ENCODE results near the gene RECK. TPM values are rescaled to one million over a fixed set of nuclear protein-coding genes. Genes with fewer than 3 reads are reported as not detected.
A peak's percentile ranks its signal among the peaks of the same experiment; 100 is the strongest.
"Not testable (repeated sequence)": the region's sequence is repeated elsewhere in the genome, so short reads cannot be mapped to it uniquely, and the experiment has no call there.

Gene RECK, protein sequence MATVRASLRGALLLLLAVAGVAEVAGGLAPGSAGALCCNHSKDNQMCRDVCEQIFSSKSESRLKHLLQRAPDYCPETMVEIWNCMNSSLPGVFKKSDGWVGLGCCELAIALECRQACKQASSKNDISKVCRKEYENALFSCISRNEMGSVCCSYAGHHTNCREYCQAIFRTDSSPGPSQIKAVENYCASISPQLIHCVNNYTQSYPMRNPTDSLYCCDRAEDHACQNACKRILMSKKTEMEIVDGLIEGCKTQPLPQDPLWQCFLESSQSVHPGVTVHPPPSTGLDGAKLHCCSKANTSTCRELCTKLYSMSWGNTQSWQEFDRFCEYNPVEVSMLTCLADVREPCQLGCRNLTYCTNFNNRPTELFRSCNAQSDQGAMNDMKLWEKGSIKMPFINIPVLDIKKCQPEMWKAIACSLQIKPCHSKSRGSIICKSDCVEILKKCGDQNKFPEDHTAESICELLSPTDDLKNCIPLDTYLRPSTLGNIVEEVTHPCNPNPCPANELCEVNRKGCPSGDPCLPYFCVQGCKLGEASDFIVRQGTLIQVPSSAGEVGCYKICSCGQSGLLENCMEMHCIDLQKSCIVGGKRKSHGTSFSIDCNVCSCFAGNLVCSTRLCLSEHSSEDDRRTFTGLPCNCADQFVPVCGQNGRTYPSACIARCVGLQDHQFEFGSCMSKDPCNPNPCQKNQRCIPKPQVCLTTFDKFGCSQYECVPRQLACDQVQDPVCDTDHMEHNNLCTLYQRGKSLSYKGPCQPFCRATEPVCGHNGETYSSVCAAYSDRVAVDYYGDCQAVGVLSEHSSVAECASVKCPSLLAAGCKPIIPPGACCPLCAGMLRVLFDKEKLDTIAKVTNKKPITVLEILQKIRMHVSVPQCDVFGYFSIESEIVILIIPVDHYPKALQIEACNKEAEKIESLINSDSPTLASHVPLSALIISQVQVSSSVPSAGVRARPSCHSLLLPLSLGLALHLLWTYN
- total RNA-seq (2014; rRNA removed; shearing (Covaris generic)): 17.9 and 19.4 TPM in 2 replicates

DNA sequence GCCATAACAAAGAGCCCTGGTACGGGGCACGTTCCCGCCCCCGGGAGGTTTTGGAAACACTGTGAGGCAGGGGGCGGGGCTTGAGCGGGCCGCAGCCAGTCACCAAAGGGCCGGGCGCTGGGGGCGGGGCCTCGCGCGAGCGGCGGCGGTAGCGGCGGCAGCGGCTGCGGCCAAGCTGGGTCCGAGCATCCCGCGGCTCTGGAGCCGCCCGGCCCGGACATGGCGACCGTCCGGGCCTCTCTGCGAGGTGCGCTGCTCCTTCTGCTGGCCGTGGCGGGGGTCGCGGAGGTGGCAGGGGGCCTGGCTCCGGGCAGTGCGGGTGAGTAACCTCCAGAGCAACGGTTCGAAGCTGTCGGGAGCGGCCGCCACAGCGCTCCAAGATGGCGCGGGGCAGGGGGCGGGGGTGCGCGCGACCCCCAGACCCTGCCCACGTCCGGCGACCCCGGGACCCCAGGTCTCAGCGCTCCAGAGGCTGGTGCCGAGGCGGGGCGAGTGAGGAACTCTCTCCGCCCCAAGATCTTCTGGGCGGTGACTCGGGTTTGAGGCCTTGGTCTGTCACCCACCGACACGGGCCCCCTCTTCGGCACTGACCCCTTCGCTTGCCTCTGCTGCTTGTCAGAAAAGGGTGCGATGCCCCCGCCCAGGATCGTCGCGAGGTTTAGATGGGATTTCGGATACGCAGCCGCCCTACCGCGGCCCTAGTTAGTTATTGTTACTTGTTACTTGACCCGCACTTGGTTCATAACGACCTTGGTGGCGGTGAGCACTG is at the start of gene RECK:
TSS of gene RECK (plus strand) at position 134 of the 769 bp plus-strand sequence. CDS start at position 220, 86 bp downstream.
- DNase-seq (ENCODE audit: low spot score): peak; percentile 59

DNA sequence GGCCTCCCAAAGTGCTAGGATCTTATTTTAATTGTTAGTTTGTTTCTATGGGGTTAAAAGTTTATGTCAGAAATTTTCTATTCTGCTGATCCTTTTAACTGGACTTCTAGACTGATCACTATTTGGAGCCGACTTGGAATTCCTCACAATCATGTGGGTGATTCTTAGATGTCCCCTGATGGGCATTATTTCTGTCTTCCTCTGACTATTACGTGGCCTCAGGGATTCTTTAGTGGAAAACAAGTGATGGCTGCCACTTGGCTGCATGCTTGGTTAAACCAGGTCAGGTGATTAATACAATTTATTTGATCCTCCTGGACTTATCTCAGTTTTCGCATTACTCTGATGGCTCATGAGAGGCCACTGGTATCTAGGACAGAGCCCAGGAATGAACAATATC is 46.6 kb upstream of the RECK start:
- no peak for DNase-seq (ENCODE audit: low spot score)

DNA sequence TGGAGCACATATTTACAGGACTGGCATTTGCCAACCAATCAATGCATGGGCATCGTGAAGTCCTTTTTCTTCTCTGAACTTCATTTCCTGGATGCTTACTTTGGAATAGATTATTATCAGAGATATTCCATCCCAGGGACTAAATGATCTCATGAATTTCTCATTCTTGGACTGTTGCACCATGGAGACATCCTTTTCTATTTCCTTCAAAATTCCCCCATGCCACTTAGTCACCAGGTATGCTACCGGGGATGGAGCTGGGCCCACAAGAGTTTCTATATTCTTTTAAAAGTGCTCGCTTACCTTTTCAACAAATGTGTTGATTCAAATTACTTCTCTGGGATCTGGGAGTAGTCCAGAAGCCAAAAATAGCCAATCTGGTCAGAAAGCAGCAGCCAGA is 43.6 kb upstream of the RECK start:
- peak; percentile 5 for DNase-seq (ENCODE audit: low spot score)

DNA sequence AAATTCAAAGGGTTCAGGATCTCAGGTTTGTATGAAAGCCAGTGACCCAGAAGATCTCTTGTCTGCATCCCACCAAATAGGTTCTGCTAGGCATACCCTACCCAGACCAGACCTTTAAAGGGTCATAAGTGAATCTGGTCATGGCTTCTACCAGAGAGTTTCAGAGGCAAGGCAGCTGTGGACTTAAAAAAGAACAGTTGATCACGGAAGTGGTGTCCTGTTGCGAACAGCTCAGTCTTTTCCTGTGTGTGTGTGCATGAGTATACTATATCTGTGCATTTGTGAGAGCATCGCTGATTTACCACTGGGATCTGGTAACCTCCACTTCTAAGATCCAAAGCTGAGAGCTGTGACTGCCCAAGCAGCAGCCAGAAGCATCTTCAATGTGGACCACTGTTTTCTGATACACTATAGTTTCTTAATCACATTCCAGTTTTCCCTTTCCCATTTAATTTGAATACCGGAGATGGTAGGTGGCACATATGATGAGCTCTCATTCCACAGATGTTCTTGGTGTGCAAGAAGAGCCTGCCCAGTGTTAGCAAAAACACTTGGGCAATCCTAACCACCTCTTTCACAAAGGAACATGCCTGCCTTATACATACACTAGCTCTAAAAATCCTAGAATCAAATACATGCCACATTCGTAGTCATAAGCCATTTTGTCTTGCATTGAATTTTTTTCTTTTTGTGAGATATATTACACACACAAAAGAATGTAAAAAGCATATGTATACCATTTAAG is 42.6 kb upstream of the RECK start:
- DNase-seq (ENCODE audit: low spot score): no peak

DNA sequence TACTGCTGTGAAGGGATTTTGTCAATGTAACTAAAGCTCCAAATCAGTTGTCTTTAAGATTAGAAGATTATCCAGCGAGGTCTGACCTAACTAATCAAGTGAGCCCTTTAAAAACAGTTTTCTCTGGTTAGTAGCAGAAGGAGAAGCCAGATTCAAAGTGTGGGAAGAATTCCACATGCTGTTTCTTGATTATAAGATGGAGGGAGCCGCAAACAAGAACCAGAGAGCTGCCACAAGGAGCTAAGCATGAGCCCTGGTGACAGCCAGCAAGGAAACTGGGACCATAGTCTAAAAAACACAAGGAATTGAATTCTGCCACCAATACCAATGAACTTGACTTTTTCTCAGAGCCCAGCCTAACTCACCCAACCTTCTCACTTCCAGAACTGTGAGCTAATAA is 41.8 kb upstream of the RECK start:
- no peak for DNase-seq (ENCODE audit: low spot score)

DNA sequence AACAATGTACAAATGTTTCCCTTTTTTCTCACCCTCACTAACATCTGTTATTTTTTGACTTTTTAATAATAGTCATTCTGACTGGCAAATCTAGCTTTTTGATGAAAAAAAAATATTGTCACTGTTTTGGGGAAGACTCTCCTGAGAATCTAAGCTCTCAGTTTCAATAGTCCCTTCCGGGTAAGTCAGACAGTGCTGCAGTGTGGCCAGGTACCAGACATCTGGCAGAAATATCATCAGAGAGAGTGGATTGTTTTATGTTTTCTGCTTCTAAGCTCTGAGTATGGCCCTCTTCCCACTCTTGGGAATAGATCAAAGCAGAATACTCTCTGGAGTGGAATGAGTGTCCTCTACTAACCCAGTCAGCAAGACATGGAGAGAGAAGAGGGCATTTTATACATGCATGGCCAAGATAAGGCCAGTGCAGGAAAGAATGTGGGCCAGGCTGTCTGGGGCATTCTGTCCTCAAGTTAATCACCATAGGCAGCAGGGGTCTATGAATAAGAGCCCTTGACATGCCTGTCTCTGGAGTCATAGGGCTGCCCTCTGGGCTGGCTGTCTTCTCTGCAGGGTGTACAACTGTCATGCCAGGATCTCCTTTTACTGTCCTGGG is 40.2 kb upstream of the RECK start:
- DNase-seq (ENCODE audit: low spot score): no peak

DNA sequence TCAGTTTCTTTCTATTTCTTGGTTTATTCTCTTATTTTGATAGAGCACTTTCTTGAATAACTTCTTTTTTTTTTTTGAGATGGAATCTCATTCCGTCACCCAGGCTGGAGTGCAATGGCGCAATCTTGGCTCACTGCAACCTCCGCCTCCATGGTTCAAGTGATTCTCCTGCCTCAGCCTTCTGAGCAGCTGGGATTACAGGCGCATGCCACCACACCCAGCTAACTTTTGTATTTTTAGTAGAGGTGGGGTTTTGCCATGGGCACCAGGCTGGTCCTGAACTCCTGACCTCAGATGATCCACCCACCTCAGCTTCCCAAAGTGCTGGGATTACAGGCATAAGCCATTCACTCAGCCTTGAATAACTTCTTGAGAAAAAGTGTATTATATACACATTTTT is 39.7 kb upstream of the RECK start:
- not testable (repeated sequence) for DNase-seq (ENCODE audit: low spot score)

DNA sequence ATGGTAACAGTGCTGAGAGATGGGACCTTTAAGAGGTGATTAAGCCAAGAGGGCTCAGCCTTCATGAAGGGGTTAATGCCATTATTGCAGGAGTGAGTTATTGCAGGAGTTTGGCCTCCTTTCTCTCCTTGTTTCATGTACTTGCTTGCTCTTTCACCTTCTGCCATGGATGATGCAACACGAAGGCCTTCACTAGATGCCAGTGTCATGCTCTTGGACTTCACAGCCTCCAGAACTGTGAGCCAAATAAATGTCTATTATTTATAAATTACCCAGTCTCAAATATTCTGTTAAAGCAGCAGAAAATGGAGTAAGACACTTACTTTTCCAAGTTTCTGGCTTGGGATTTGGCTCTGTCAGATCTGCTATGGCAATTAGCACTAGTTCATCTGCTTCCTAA is 38.4 kb upstream of the RECK start:
- DNase-seq (ENCODE audit: low spot score): no peak

DNA sequence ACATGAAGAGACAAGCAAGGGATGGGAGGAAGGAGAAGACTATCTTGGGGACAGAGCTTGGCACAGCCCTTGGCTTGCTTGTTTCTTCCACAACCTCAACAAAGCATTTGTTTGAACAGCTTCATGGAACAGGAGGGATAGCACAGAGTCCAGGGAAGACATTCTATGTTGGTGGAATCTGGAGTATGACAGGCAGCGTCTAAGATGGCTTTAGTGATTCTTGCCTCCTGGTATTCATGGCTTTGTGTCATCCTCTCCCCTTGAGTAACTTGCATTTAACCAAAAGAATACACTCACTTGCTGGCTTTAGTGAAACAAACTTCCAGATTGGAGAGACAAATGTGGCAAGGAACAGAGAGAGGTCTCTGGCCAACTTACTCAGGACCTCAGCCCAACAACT is 30.8 kb upstream of the RECK start:
- DNase-seq (ENCODE audit: low spot score): no peak

DNA sequence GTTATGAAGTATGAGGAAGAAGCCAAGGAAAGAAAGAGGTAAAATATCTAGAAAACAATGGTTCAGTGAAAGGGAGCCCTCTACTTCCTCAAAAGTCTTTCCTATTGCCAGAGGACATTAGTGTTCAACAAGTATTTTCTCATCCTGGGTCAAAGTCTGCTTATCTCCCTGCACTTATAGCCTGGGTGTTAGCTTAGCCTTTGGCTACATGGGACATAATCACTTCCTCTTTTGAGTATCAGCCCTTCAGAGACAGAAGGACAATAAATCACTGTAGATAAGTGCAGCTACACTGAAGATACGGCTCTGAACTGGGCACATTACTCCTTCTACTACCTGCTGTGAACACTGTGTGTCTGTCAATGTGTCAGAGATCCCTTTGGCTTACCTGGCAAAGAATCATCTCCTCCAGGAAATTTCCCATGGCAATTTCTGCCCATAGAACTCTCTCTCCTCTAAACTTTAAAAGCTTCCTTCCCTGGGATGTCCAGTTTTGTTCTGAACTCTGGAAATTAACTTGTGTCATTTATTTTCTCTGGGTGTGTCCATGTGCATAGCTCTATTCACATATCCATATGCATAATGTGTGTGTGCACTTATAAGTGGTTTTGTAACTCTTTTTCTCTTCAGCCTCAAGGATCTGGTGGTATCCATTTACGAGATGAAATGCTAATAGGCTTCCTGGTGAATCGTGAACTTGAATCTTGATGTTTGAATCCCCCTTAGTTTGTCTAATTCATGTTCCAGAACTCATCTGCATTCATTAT is 30.0 kb upstream of the RECK start:
- DNase-seq (ENCODE audit: low spot score): no peak

DNA sequence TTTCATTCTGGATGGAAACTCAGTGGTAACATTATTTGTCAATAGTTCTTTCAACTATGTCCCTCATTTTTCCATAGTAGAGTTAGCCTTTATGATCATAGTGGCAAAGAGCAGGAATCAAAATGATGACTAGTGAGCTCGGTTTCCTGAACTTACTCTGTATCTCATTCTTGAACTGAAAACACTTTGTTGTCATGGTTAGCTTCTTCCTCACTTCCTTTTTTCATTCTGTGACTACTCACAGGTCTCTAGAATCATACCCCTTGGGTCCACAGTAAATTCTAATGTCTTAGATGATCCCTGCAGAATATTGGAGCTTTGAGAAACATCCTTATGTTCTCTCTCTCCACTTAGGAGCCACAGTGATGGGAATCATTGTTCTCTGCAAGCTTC is 29.4 kb upstream of the RECK start:
- DNase-seq (ENCODE audit: low spot score): no peak

DNA sequence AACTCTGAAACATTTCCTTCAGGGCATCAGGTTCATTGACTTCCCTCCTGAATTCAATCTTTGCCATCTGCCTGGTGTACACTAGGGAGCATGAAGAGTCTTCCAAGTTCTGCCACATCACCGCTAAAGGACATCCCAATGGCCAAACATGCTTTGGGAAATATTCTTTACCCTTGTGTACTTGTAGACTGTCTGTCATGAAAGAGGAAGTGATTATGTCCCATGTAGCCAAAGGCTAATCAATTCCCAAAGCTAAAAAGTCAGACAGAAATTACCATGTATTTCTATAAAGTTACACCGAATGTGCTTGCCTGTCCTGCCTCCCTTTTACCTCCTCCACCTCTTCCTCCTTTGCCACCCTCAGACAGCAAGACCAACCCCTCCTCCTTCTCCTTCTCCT is 28.9 kb upstream of the RECK start:
- no peak for DNase-seq (ENCODE audit: low spot score)

DNA sequence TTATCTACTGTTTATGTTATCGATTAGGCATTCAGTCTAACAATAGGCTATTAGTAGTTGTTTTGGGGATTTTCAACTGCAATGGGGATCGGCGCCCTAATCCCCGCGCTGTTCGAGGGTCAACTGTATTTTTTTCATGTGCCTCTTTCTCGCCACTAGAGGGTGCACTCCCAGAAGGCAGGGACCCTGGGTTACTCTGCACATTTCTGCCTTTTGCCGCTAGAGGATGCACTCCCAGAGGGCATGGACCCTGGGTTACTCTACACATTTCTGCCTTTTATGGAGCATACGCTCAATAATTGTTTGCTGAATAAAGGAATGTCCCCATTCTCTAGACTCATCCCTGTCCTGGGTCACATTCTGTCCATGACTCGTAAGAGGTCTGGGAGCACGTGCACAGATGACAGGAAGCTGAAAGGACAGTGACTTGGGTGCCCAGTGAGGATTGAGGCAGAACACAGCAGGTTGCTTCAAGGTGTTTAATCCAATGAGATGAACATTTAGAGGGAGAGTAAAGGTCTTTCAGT is 27.9 kb upstream of the RECK start:
- DNase-seq (ENCODE audit: low spot score): peak; percentile 12

DNA sequence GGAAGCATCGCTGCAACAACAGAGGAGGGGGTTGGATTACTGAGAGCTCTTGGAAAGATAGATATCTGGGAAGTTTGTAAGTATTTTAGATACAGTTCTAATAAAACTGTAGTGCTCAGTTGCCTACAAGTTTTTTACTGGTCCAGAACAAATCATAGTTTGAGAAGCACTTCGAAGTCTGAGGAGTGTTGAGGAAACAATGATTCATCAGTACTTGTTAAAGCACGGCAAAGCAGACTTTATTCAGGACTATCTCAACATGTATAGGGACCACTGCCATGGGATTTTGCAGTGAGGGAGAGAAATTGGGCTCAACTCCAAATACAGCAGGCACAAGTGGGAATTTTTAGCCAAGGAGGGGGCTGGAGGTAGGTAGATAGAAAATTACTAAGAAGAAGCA is 25.3 kb upstream of the RECK start:
- no peak for DNase-seq (ENCODE audit: low spot score)

DNA sequence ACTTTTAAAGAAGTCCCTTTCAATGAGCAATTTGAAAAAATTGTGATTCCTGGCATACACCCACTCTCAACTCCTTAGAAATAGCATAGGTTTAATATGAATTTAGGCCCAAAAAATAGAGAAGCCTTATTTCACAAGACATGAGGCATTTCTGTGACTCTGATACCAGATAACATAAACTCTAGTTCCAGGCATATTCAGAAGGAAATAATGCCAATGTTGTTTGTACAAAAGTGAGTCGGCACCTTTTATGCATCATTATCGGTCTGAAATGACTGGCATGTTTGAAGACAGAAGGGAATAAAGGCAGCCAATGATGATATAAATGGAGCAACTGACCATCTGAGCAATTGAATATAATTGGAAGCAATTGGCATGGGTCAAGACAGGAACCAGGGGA is 19.4 kb upstream of the RECK start:
- DNase-seq (ENCODE audit: low spot score): no peak

DNA sequence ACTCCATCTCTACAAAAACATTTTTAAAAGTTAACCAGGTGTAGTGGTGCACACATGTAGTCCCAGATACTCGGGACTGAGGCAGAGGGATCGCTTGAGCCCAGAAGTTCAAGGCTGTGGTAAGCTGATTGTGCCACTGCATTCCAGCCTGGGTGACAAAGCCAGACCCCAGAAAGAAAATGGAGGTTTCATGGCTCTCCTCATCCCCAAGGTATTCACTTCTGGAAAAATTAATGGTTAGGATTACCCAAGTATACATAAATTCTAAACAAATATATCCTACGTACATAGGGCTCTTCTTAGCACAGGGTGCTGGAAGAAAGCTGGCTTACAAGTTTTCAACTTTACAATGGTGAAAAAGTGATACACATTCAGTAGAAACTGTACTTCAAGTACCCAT is 18.6 kb upstream of the RECK start:
- DNase-seq (ENCODE audit: low spot score): no peak

DNA sequence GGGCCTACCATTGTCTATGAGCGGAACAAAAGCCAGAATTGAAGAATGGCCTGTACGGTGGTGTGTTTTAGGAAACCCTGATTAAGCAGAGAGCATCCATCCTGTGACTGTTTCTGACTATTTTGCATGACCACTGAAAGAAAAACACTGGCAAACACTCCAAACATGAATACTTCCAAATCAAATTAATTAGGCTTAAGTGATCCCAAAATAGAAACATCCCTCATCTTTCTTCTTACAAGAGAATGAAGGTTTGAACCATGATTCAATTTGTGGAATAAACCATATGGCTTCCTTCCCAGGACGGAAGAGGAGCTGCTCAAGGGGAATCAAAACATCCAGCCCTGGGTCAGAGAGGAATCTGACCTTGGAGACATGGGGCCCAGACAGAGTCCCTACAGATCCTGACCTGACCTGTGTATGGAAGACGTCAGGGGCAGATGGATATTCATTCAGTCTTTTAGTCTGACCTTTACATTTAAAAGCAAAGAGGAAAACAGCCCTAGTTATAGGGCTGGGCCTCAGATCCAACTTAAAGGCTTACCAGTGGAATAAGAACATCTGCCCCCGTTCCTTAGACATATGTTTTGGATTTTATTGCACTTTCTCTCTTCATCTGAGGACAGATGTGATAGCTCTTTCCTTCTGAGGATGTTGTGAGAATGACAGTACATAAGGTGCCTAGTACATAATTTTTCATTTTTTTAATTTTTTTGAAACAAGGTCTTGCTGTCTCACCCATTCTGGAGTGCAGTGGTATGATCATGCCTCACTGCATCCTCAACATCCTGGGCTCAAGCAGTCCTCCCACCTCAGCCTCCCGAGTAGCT is 17.6 kb upstream of the RECK start:
- DNase-seq (ENCODE audit: low spot score): no peak

DNA sequence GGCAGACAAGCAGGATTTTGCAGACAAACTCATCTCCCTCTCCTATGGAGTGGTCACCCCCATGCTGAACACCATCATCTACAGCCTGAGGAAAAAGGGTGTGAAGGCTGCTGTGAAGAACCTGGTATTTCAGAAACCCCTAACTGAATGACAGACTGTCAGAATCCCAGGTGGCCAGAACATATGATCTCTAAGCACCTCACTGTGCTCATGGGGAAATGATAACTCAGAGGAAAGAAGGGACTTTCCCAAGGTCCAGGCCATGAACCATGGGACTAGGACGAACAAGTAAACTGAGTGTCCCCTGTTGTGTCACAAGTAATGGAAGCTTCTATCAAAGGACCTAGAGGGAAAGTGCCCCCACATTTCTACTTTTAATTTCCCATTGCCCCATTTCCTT is 14.7 kb upstream of the RECK start:
- no peak for DNase-seq (ENCODE audit: low spot score)

Measured in A172 (cell line).